DOHH2 (cell line): ENCODE data around the gene C12orf57.

Experiments used
- H3F3A ChIP-seq: fragments of 200-600 bp; sonication (generic), shearing (Covaris generic); 2 replicates; pipeline ENCODE4 v1.6.0; 2016; ENCODE audit warnings: antibody characterized with exemption, mild to moderate bottlenecking; ENCODE audit not compliant: control insufficient read depth, insufficient read depth
- H3K27ac ChIP-seq: fragments of 200-600 bp; sonication (generic); 2 replicates; pipeline ENCODE4 v1.5.1; 2014; ENCODE audit warnings: low read depth, mild to moderate bottlenecking, low read length, moderate library complexity
- H3K27me3 ChIP-seq: fragments of 200-600 bp; sonication (generic); 2 replicates; pipeline ENCODE4 v1.6.1; 2014; ENCODE audit warnings: mild to moderate bottlenecking, low read length, mixed read lengths; ENCODE audit not compliant: control insufficient read depth
- H3K36me3 ChIP-seq: fragments of 200-600 bp; sonication (generic); 2 replicates; pipeline ENCODE4 v1.6.1; 2014; ENCODE audit warnings: mild to moderate bottlenecking, low read length, moderate library complexity, mixed read lengths; ENCODE audit not compliant: control insufficient read depth
- H3K4me1 ChIP-seq: fragments of 200-600 bp; sonication (generic); 2 replicates; pipeline ENCODE4 v1.6.1; 2014; ENCODE audit warnings: mild to moderate bottlenecking, low read length, mixed read lengths; ENCODE audit not compliant: control insufficient read depth
- H3K4me2 ChIP-seq: fragments of 200-600 bp; sonication (generic); 2 replicates; pipeline ENCODE4 v1.6.0; 2014; ENCODE audit warnings: mild to moderate bottlenecking, low read length, moderate library complexity
- H3K4me3 ChIP-seq: fragments of 200-600 bp; sonication (generic); 2 replicates; pipeline ENCODE4 v1.5.1; 2014; ENCODE audit warnings: mild to moderate bottlenecking, low read length, mixed read lengths
- H3K79me2 ChIP-seq: fragments of 200-600 bp; sonication (generic); 2 replicates; pipeline ENCODE4 v1.6.1; 2014; ENCODE audit warnings: mild to moderate bottlenecking, low read length, mixed read lengths; ENCODE audit not compliant: control insufficient read depth
- H3K9me2 ChIP-seq: fragments of 200-600 bp; sonication (generic); replicated peaks from 2 replicates; pipeline ENCODE4 v1.6.1; 2014; ENCODE audit warnings: mild to moderate bottlenecking, low read length, mixed read lengths; ENCODE audit not compliant: control insufficient read depth
- H3K9me3 ChIP-seq: fragments of 200-600 bp; sonication (generic); 2 replicates; pipeline ENCODE4 v1.6.1; 2014; ENCODE audit warnings: antibody characterized with exemption, low read length, mixed read lengths; ENCODE audit not compliant: control insufficient read depth, insufficient read depth
- H4K20me1 ChIP-seq: fragments of 200-600 bp; sonication (generic); 2 replicates; pipeline ENCODE4 v1.6.0; 2014; ENCODE audit warnings: low read depth, mild to moderate bottlenecking, antibody characterized with exemption, low read length, moderate library complexity; ENCODE audit not compliant: control insufficient read depth, insufficient read depth
- CTCF ChIP-seq: fragments of 200-600 bp; sonication (generic); IDR thresholded peaks from one replicate; pipeline ENCODE4 v1.5.1; 2014; ENCODE audit warnings: antibody characterized with exemption, mild to moderate bottlenecking, low read depth, low read length; ENCODE audit not compliant: poor library complexity, severe bottlenecking
- EZH2phosphoT487 ChIP-seq: fragments of 200-600 bp; sonication (generic); IDR thresholded peaks from 2 replicates; pipeline ENCODE4 v1.6.1; 2017; ENCODE audit warnings: borderline replicate concordance, mild to moderate bottlenecking, antibody characterized with exemption, low read length, moderate library complexity, mixed read lengths

The C12orf57 gene

GRCh38 chr12:6979453-6979852, 35.6 kb downstream of the C12orf57 start:
- no peak overlapping the region for H3K4me2 ChIP-seq
- no peak overlapping the region for H3K27ac ChIP-seq
- H3K4me3 ChIP-seq = no peak overlapping the region
- H3K9me2 ChIP-seq = no peaks in the 10 kb centered on the region
- peaks cover 6% of the 10 kb centered on the region; the same call in 1 of the 2 replicates for H3F3A ChIP-seq
- H3K9me3 ChIP-seq = no peaks in the 10 kb centered on the region
- no peaks in the 10 kb centered on the region for H3K4me1 ChIP-seq
- no peaks in the 10 kb centered on the region for H3K27me3 ChIP-seq
- TF ChIP-seq CTCF (no peak), EZH2phosphoT487 (no peak)
- peaks cover 87% of the 10 kb centered on the region for H3K36me3 ChIP-seq
- H4K20me1 ChIP-seq = no peaks in the 10 kb centered on the region
- peaks cover 4% of the 10 kb centered on the region; the same call in 1 of the 2 replicates for H3K79me2 ChIP-seq

DNA sequence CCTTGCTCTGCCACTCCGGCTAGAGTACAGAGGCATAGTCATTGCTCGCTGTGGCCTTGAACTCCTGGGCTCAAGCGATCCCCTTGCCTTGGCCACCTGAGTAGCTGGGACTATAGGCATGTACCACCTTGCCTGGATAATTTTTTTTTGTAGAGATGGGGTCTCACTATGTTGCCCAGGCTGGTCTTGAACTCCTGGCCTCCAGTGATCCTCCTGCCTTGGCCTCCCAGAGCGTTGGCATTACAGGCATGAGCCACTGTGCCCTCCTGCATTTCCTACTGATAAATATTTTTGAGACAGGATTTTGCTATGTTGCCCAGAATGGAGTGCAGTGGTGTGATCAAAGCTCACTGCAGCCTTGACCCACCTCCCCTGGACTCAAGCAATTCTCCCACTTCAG, 36.3 kb downstream of the C12orf57 start:
- no peaks in the 10 kb centered on the region for H3K4me1 ChIP-seq
- H3K9me2 ChIP-seq = no peaks in the 10 kb centered on the region
- no peak overlapping the region for H3K4me3 ChIP-seq
- H4K20me1 ChIP-seq = no peaks in the 10 kb centered on the region
- H3K4me2 ChIP-seq = no peak overlapping the region
- H3K79me2 ChIP-seq = no peaks in the 10 kb centered on the region
- H3K27me3 ChIP-seq = no peaks in the 10 kb centered on the region
- H3K9me3 ChIP-seq = no peaks in the 10 kb centered on the region
- peaks cover 83% of the 10 kb centered on the region for H3K36me3 ChIP-seq
- H3F3A ChIP-seq = peaks cover 6% of the 10 kb centered on the region; the same call in 1 of the 2 replicates
- TF ChIP-seq EZH2phosphoT487 (no peak), CTCF (no peak)
- H3K27ac ChIP-seq = no peak overlapping the region

DNA sequence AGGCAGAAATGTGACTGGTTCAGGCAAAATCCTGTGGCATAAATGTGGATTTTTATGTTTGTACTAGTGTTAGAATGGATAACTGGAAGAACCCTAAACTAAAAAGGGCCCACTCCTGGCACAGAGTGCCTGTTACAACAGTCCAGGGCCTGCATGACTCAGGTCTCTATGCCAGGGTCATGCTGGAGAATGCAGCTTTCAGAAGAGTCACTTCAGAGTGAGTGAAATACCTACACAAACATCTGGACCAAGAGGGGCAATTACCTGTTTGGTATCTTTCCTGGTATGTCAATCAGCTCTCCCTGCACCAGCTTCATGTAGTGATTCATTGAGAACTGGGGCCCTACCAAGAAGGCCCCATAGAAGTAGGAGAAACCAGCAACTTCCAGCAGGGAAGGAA, 36.9 kb downstream of the C12orf57 start:
- no peak overlapping the region for H3K27ac ChIP-seq
- H4K20me1 ChIP-seq = no peaks in the 10 kb centered on the region
- H3K4me3 ChIP-seq = no peak overlapping the region
- no peak overlapping the region for H3K4me2 ChIP-seq
- H3K36me3 ChIP-seq = peaks cover 77% of the 10 kb centered on the region
- peaks cover 6% of the 10 kb centered on the region; the same call in 1 of the 2 replicates for H3F3A ChIP-seq
- no peaks in the 10 kb centered on the region for H3K9me3 ChIP-seq
- TF ChIP-seq CTCF = no peak
- TF ChIP-seq EZH2phosphoT487 = no peak
- H3K79me2 ChIP-seq = no peaks in the 10 kb centered on the region
- no peaks in the 10 kb centered on the region for H3K27me3 ChIP-seq
- H3K9me2 ChIP-seq = no peaks in the 10 kb centered on the region
- no peaks in the 10 kb centered on the region for H3K4me1 ChIP-seq
